ENCODE measurements around the gene MMP2.

MMP2 gene

DNA sequence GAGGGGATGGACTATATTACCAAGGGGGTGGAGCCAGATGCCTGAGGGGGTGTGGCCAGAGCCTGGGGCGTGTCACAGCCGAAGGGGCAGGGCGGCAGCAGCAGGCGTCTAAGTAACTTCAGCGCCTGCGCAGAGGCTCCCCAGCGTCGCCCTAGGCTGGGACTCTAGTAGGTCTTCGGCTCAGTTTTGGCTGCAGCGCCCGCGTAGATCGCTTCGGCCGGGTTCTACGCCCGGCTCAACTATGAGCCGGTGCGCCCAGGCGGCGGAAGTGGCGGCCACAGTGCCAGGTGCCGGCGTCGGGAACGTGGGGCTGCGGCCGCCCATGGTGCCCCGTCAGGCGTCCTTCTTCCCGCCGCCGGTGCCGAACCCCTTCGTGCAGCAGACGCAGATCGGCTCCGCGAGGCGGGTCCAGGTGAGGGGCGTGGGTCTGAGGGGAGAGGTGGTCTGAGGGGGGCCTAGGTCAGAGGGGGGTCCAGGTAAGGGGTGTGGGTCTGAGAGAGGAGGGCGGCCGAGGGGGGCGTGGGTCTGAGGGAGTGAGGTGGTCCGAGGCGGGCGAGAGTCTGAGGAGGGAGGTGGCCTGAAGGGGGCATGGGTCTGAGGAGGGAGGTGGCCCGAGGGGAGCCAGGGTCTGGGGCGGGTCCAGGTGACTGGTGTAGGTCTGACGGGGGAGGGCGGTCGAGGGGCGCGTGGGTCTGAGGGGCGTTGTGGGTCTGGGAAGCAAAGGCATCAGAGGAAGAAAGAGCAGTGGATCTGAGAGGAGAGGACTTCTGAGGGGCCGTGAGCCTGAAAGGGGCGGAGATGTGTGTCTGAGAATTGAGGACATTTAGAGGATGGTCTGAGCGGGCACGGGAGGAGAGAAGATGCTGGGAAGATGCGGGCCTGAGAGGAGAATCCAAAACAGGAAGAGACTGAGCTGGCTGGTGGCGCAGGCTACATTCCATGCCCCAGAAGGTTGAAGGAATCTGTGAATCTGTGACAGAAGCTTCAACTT, 30.2 kb downstream of the MMP2 start, which contains the start of gene LPCAT2 (continued):
- TF ChIP-seq, protein P1, sequence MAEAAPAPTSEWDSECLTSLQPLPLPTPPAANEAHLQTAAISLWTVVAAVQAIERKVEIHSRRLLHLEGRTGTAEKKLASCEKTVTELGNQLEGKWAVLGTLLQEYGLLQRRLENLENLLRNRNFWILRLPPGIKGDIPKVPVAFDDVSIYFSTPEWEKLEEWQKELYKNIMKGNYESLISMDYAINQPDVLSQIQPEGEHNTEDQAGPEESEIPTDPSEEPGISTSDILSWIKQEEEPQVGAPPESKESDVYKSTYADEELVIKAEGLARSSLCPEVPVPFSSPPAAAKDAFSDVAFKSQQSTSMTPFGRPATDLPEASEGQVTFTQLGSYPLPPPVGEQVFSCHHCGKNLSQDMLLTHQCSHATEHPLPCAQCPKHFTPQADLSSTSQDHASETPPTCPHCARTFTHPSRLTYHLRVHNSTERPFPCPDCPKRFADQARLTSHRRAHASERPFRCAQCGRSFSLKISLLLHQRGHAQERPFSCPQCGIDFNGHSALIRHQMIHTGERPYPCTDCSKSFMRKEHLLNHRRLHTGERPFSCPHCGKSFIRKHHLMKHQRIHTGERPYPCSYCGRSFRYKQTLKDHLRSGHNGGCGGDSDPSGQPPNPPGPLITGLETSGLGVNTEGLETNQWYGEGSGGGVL (tag by site-specific recombination; IDR thresholded peaks at IDR 0.05): peak; percentile 74
- TF ChIP-seq ZNF843 (tag by site-specific recombination; IDR thresholded peaks at IDR 0.05) (0 out of 2 replicates have a peak, but pooled peaks have one; percentile 21), KLF9 (tag by site-specific recombination; IDR thresholded peaks at IDR 0.05; ENCODE audit: low read depth) (peak; percentile 73), GLI4 (tag by site-specific recombination; IDR thresholded peaks at IDR 0.05) (0 out of 2 replicates have a peak, but pooled peaks have one; percentile 25), ZNF426 (tag by site-specific recombination; IDR thresholded peaks at IDR 0.05) (no peak), ZNF174 (tag by site-specific recombination; IDR thresholded peaks at IDR 0.05) (no peak), ZNF133 (tag by site-specific recombination; IDR thresholded peaks at IDR 0.05) (peak; percentile 28; the same call in 1 of the 2 replicates), ZNF10 (tag by site-specific recombination; IDR thresholded peaks at IDR 0.05) (0 out of 2 replicates have a peak, but pooled peaks have one; percentile 13), ZBTB21 (tag by site-specific recombination; IDR thresholded peaks at IDR 0.05) (no peak), ZBTB48 (tag by site-specific recombination; IDR thresholded peaks at IDR 0.05) (peak; percentile 34; the same call in 1 of the 2 replicates), ZNF157 (tag by site-specific recombination; IDR thresholded peaks at IDR 0.05) (0 out of 2 replicates have a peak, but pooled peaks have one; percentile 22), SCRT2 (tag by site-specific recombination; IDR thresholded peaks at IDR 0.05) (no peak), KLF16 (tag by site-specific recombination; IDR thresholded peaks at IDR 0.05) (peak; percentile 38; the same call in 1 of the 2 replicates), ZXDB (tag by site-specific recombination; IDR thresholded peaks at IDR 0.05) (peak; percentile 45; the same call in 1 of the 2 replicates), ZNF335 (tag by site-specific recombination; conservative IDR thresholded peaks at IDR 0.05) (peak; percentile 91), ZNF76 (tag by site-specific recombination; IDR thresholded peaks at IDR 0.05; ENCODE audit: borderline replicate concordance, low read depth) (peak; percentile 46; the same call in 1 of the 2 replicates)
- TF ChIP-seq, protein P2, sequence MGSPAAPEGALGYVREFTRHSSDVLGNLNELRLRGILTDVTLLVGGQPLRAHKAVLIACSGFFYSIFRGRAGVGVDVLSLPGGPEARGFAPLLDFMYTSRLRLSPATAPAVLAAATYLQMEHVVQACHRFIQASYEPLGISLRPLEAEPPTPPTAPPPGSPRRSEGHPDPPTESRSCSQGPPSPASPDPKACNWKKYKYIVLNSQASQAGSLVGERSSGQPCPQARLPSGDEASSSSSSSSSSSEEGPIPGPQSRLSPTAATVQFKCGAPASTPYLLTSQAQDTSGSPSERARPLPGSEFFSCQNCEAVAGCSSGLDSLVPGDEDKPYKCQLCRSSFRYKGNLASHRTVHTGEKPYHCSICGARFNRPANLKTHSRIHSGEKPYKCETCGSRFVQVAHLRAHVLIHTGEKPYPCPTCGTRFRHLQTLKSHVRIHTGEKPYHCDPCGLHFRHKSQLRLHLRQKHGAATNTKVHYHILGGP (tag by site-specific recombination; IDR thresholded peaks at IDR 0.05): no peak
- TF ChIP-seq, protein P3, sequence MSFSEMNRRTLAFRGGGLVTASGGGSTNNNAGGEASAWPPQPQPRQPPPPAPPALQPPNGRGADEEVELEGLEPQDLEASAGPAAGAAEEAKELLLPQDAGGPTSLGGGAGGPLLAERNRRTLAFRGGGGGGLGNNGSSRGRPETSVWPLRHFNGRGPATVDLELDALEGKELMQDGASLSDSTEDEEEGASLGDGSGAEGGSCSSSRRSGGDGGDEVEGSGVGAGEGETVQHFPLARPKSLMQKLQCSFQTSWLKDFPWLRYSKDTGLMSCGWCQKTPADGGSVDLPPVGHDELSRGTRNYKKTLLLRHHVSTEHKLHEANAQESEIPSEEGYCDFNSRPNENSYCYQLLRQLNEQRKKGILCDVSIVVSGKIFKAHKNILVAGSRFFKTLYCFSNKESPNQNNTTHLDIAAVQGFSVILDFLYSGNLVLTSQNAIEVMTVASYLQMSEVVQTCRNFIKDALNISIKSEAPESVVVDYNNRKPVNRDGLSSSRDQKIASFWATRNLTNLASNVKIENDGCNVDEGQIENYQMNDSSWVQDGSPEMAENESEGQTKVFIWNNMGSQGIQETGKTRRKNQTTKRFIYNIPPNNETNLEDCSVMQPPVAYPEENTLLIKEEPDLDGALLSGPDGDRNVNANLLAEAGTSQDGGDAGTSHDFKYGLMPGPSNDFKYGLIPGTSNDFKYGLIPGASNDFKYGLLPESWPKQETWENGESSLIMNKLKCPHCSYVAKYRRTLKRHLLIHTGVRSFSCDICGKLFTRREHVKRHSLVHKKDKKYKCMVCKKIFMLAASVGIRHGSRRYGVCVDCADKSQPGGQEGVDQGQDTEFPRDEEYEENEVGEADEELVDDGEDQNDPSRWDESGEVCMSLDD (tag by site-specific recombination; IDR thresholded peaks at IDR 0.05): peak; percentile 67; the same call in 1 of the 2 replicates
- TF ChIP-seq, protein P4, sequence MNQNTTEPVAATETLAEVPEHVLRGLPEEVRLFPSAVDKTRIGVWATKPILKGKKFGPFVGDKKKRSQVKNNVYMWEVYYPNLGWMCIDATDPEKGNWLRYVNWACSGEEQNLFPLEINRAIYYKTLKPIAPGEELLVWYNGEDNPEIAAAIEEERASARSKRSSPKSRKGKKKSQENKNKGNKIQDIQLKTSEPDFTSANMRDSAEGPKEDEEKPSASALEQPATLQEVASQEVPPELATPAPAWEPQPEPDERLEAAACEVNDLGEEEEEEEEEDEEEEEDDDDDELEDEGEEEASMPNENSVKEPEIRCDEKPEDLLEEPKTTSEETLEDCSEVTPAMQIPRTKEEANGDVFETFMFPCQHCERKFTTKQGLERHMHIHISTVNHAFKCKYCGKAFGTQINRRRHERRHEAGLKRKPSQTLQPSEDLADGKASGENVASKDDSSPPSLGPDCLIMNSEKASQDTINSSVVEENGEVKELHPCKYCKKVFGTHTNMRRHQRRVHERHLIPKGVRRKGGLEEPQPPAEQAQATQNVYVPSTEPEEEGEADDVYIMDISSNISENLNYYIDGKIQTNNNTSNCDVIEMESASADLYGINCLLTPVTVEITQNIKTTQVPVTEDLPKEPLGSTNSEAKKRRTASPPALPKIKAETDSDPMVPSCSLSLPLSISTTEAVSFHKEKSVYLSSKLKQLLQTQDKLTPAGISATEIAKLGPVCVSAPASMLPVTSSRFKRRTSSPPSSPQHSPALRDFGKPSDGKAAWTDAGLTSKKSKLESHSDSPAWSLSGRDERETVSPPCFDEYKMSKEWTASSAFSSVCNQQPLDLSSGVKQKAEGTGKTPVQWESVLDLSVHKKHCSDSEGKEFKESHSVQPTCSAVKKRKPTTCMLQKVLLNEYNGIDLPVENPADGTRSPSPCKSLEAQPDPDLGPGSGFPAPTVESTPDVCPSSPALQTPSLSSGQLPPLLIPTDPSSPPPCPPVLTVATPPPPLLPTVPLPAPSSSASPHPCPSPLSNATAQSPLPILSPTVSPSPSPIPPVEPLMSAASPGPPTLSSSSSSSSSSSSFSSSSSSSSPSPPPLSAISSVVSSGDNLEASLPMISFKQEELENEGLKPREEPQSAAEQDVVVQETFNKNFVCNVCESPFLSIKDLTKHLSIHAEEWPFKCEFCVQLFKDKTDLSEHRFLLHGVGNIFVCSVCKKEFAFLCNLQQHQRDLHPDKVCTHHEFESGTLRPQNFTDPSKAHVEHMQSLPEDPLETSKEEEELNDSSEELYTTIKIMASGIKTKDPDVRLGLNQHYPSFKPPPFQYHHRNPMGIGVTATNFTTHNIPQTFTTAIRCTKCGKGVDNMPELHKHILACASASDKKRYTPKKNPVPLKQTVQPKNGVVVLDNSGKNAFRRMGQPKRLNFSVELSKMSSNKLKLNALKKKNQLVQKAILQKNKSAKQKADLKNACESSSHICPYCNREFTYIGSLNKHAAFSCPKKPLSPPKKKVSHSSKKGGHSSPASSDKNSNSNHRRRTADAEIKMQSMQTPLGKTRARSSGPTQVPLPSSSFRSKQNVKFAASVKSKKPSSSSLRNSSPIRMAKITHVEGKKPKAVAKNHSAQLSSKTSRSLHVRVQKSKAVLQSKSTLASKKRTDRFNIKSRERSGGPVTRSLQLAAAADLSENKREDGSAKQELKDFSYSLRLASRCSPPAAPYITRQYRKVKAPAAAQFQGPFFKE (tag by site-specific recombination; IDR thresholded peaks at IDR 0.05; ENCODE audit: borderline replicate concordance): peak; percentile 98

Data from HEK293 (cell line).